ENCODE results near the gene UNC80. TPM values are rescaled to one million over a fixed set of nuclear protein-coding genes. Genes with fewer than 3 reads are reported as not detected.

The UNC80 gene
- total and polyA plus RNA-seq, 9 donors = 0.12 to 1.1 (median 0.63) TPM

DNA sequence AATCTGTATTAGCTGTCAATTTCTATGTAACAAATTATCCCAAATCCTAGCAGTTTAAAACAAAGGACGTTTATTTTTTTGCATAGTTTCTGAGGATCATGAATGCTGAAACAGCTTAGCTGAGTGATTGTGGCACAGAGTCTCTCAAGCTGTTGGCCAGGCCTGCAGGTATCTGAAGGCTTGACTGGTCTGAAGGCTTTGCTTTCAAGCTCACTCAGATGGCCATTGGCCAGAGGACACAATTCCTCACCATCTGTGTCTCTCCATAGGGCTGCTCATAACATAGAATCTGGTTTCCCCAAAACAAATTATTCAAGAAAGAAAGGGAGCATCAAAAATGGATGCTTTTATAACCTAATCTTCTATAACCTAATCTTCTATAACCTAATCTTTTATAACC, 33.7 kb downstream of the UNC80 start:
- Histone ChIP-seq H3K27me3 (no peaks in the 10 kb centered on the region), H3K4me3 (no peak overlapping the region), H3K36me3 (no peaks in the 10 kb centered on the region), H3K27ac (no peak overlapping the region), H3K9me3 (no peaks in the 10 kb centered on the region), H3K4me1 (ENCODE audit: insufficient read depth) (no peaks in the 10 kb centered on the region)
- DNase-seq = no peak
- 78 to 81% (median 79%) methylated on average over 1 of the region's 1 CpG for WGBS, 3 donors
- intact Hi-C loops (cut with DNase I) = no loop called here
- TF ChIP-seq EP300 (IDR thresholded peaks at IDR 0.05) (no peak), POLR2A (IDR thresholded peaks at IDR 0.05) (no peak)
- TF ChIP-seq, protein P1, sequence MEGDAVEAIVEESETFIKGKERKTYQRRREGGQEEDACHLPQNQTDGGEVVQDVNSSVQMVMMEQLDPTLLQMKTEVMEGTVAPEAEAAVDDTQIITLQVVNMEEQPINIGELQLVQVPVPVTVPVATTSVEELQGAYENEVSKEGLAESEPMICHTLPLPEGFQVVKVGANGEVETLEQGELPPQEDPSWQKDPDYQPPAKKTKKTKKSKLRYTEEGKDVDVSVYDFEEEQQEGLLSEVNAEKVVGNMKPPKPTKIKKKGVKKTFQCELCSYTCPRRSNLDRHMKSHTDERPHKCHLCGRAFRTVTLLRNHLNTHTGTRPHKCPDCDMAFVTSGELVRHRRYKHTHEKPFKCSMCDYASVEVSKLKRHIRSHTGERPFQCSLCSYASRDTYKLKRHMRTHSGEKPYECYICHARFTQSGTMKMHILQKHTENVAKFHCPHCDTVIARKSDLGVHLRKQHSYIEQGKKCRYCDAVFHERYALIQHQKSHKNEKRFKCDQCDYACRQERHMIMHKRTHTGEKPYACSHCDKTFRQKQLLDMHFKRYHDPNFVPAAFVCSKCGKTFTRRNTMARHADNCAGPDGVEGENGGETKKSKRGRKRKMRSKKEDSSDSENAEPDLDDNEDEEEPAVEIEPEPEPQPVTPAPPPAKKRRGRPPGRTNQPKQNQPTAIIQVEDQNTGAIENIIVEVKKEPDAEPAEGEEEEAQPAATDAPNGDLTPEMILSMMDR (IDR thresholded peaks at IDR 0.05) = no peak

DNA sequence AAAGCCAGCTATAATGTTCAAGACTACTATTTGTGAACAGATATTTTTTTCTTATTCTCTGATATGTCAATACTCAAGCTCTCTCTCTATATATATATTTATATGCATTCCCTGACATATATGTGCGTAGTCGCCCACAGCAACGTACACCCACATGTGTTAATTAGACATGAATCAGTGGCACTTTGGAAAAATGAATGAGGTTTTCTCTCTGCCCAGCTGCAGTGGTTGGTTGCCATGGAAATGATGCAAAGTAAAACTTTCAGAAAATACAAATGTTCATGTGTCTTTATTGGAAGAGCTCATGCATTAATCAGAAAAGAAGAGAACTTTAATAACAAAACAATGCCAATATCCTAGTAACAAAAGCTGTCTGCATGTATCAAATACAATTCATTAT, 34.7 kb downstream of the UNC80 start:
- no peaks in the 10 kb centered on the region for H3K27me3 ChIP-seq
- H3K36me3 ChIP-seq = no peaks in the 10 kb centered on the region
- no peak for DNase-seq
- intact Hi-C loops (cut with DNase I) = no loop called here
- 60 to 64% (median 62%) methylated on average over 3 of the region's 3 CpGs for WGBS, 3 donors
- no peaks in the 10 kb centered on the region for H3K4me1 ChIP-seq (ENCODE audit: insufficient read depth)
- TF ChIP-seq, protein P1 (IDR thresholded peaks at IDR 0.05) = no peak
- TF ChIP-seq POLR2A (IDR thresholded peaks at IDR 0.05) (no peak), EP300 (IDR thresholded peaks at IDR 0.05) (no peak)
- no peaks in the 10 kb centered on the region for H3K9me3 ChIP-seq
- no peak overlapping the region for H3K27ac ChIP-seq
- H3K4me3 ChIP-seq = no peak overlapping the region

DNA sequence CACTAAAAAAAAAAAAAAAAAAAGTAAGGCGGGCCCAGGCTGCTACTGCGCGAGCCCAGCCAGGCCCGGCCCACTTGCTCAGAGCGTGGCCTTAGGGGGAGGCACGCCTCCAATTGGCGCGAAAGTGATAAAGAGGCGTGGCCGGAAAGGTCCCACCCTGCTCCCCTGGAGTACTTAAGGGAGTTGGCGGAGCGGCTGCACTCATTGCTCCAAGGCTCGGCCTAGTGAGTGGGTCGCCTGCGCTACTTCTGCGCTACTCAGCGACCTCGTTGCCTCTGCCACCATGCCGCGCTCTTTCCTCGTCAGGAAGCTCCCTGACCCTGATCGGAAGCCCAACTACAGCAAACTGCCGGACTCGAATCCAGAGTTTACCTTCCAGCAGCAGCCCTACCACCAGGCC, 36.9 kb downstream of the UNC80 start:
- H3K4me3 ChIP-seq = no peak overlapping the region
- H3K9me3 ChIP-seq = no peaks in the 10 kb centered on the region
- H3K27me3 ChIP-seq = no peaks in the 10 kb centered on the region
- DNase-seq = no peak
- H3K36me3 ChIP-seq = no peaks in the 10 kb centered on the region
- H3K27ac ChIP-seq = no peak overlapping the region
- WGBS, 3 donors = 97 to 99% (median 98%) methylated on average over 24 of the region's 24 CpGs
- TF ChIP-seq POLR2A (IDR thresholded peaks at IDR 0.05) = no peak
- TF ChIP-seq, protein P1 (IDR thresholded peaks at IDR 0.05) = no peak
- no peak for TF ChIP-seq EP300 (IDR thresholded peaks at IDR 0.05)
- no peaks in the 10 kb centered on the region for H3K4me1 ChIP-seq (ENCODE audit: insufficient read depth)
- intact Hi-C loops (cut with DNase I) = no loop called here

DNA sequence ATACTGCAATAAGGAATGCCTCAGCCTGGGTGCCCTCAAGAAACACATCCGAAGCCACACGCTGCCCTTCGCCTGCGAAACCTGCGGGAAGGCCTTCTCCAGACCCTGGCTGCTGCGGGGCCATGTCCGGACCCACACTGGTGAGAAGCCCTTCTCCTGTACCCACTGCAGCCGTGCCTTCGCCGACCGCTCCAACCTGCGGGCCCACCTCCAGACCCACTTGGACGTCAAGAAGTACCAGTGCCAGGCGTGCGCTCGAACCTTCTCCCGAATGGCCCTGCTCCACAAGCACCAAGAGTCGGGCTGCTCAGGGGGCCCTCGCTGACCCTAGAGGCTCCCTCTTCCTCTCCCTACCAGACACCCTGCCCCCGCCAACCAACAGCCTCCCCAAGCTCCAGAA, 37.6 kb downstream of the UNC80 start:
- DNase-seq = no peak
- H3K27ac ChIP-seq = no peak overlapping the region
- no peaks in the 10 kb centered on the region for H3K27me3 ChIP-seq
- no peaks in the 10 kb centered on the region for H3K36me3 ChIP-seq
- H3K9me3 ChIP-seq = no peaks in the 10 kb centered on the region
- 97 to 98% (median 97%) methylated on average over 20 of the region's 20 CpGs for WGBS, 3 donors
- TF ChIP-seq, protein P1 (IDR thresholded peaks at IDR 0.05) = no peak
- TF ChIP-seq POLR2A (IDR thresholded peaks at IDR 0.05) (no peak), EP300 (IDR thresholded peaks at IDR 0.05) (no peak)
- H3K4me1 ChIP-seq (ENCODE audit: insufficient read depth) = no peaks in the 10 kb centered on the region
- no peak overlapping the region for H3K4me3 ChIP-seq
- intact Hi-C loops (cut with DNase I) = no loop called here

Data from ovary (tissue), 9 donors.